Astrocyte (in vitro differentiated cells and primary cell): Measurements from ENCODE around the gene WBP1L. TPM values are rescaled to one million over a fixed set of nuclear protein-coding genes. Genes with fewer than 3 reads are reported as not detected.

ENCODE experiments used
- DNase-seq: peaks from one replicate; pipeline ENCODE4 v3.0.0-alpha.2; 2010; ENCODE audit warnings: low read depth
- FAIRE-seq: peaks from 2 replicates; lab custom pipeline; 2011; peaks lifted over from hg19 to GRCh38; lab: Jason Lieb, UNC
- H2AFZ ChIP-seq: 2 replicates; pipeline ENCODE4 v1.6.0; 2012; ENCODE audit warnings: low read depth, low read length, inconsistent platforms
- H3K27ac ChIP-seq: 2 replicates; pipeline ENCODE4 v1.5.1; 2011; ENCODE audit warnings: low read depth, low read length, inconsistent platforms
- H3K27me3 ChIP-seq: 2 replicates; pipeline ENCODE4 v1.6.0; 2011; ENCODE audit warnings: low read length, inconsistent platforms; ENCODE audit not compliant: insufficient read depth
- H3K36me3 ChIP-seq: 2 replicates; pipeline ENCODE4 v1.5.1; 2011; ENCODE audit warnings: low read length, inconsistent platforms; ENCODE audit not compliant: insufficient read depth
- H3K4me1 ChIP-seq: 2 replicates; pipeline ENCODE4 v1.5.1; 2011; ENCODE audit warnings: low read length, inconsistent platforms; ENCODE audit not compliant: insufficient read depth
- H3K4me2 ChIP-seq: 2 replicates; pipeline ENCODE4 v1.6.0; 2012; ENCODE audit warnings: low read length, inconsistent platforms
- H3K4me3 ChIP-seq: 2 replicates; pipeline ENCODE4 v1.5.1; 2011; ENCODE audit warnings: low read depth, mild to moderate bottlenecking, low read length, inconsistent platforms; ENCODE audit not compliant: insufficient read depth
- H3K79me2 ChIP-seq: 2 replicates; pipeline ENCODE4 v1.6.0; 2012; ENCODE audit warnings: mild to moderate bottlenecking, low read length, inconsistent platforms; ENCODE audit not compliant: insufficient read depth
- H3K9ac ChIP-seq: 2 replicates; pipeline ENCODE4 v1.6.0; 2012; ENCODE audit warnings: mild to moderate bottlenecking, low read length, inconsistent platforms
- H3K9me3 ChIP-seq: 2 replicates; pipeline ENCODE4 v1.5.1; 2012; ENCODE audit warnings: low read depth, mild to moderate bottlenecking, low read length, inconsistent platforms; ENCODE audit not compliant: insufficient read depth
- H4K20me1 ChIP-seq: 2 replicates; pipeline ENCODE4 v1.6.0; 2012; ENCODE audit warnings: low read length, inconsistent platforms; ENCODE audit not compliant: insufficient read depth
- H3K27ac Mint-ChIP-seq: one replicate; pipeline ENCODE4 v1.8.0; 2021; ENCODE audit warnings: mild to moderate bottlenecking, mixed read lengths; ENCODE audit not compliant: unreplicated experiment
- H3K27me3 Mint-ChIP-seq: one replicate; pipeline ENCODE4 v1.8.0; 2021; ENCODE audit warnings: low read depth, mixed read lengths; ENCODE audit not compliant: unreplicated experiment
- H3K36me3 Mint-ChIP-seq: one replicate; pipeline ENCODE4 v1.8.0; 2021; ENCODE audit warnings: low read depth, mixed read lengths; ENCODE audit not compliant: unreplicated experiment
- H3K4me1 Mint-ChIP-seq: one replicate; pipeline ENCODE4 v1.8.0; 2021; ENCODE audit warnings: low read depth, mixed read lengths; ENCODE audit not compliant: unreplicated experiment
- H3K4me3 Mint-ChIP-seq: one replicate; pipeline ENCODE4 v1.8.0; 2021; ENCODE audit warnings: mild to moderate bottlenecking, moderate library complexity, mixed read lengths; ENCODE audit not compliant: unreplicated experiment
- H3K9me3 Mint-ChIP-seq: one replicate; pipeline ENCODE4 v1.8.0; 2021; ENCODE audit warnings: mild to moderate bottlenecking, mixed read lengths; ENCODE audit not compliant: unreplicated experiment
- CTCF ChIP-seq: IDR thresholded peaks from 2 replicates; pipeline ENCODE4 v1.5.1; 2011; ENCODE audit warnings: low read depth, mild to moderate bottlenecking, inconsistent platforms, low read length, moderate library complexity; ENCODE audit not compliant: insufficient read depth
- EZH2 ChIP-seq: IDR thresholded peaks from 2 replicates; pipeline ENCODE4 v1.6.1; 2012; ENCODE audit warnings: mild to moderate bottlenecking, low read length, inconsistent platforms; ENCODE audit not compliant: insufficient read depth
- total RNA-seq: library from RNA; stranded (reverse); gene quantifications from 2 replicates; pipeline ENCODE4 v1.2.1, GENCODE V29; 2021

WBP1L gene
- total RNA-seq, 1 donor from 2014 or later, result 73.6 TPM

GRCh38 chr10:102775935-102776669 is 32.4 kb downstream of the WBP1L start:
- Histone ChIP-seq H3K4me1 (peaks cover 70% of the 10 kb centered on the region), H3K9me3 (no peaks in the 10 kb centered on the region), H3K4me2 (peak overlapping the region; percentile 91), H3K9ac (peak overlapping the region; percentile 93), H3K4me3 (peak overlapping the region; percentile 66), H3K27ac (peak overlapping the region; percentile 97), H3K36me3 (no peaks in the 10 kb centered on the region), H2AFZ (no peak overlapping the region), H3K27me3 (no peaks in the 10 kb centered on the region), H3K79me2 (peaks cover 61% of the 10 kb centered on the region), H4K20me1 (peaks cover 21% of the 10 kb centered on the region)
- peaks cover 2% of the 10 kb centered on the region for H3K36me3 Mint-ChIP-seq
- peak overlapping the region; percentile 96 for H3K27ac Mint-ChIP-seq
- H3K4me1 Mint-ChIP-seq, result peaks cover 61% of the 10 kb centered on the region
- DNase-seq, result peak; percentile 93
- peak overlapping the region; percentile 85 for H3K4me3 Mint-ChIP-seq
- no peaks in the 10 kb centered on the region for H3K27me3 Mint-ChIP-seq
- TF ChIP-seq CTCF (no peak), EZH2 (no peak)
- no peaks in the 10 kb centered on the region for H3K9me3 Mint-ChIP-seq
- FAIRE-seq, result peak; percentile 20

- Histone ChIP-seq H3K4me2 (peak overlapping the region; percentile 91), H3K9me3 (no peaks in the 10 kb centered on the region), H3K9ac (peak overlapping the region; percentile 93), H3K36me3 (no peaks in the 10 kb centered on the region), H3K27ac (peak overlapping the region; percentile 97), H4K20me1 (peaks cover 29% of the 10 kb centered on the region), H2AFZ (no peak overlapping the region), H3K4me3 (peak overlapping the region; percentile 66), H3K27me3 (no peaks in the 10 kb centered on the region), H3K79me2 (peaks cover 66% of the 10 kb centered on the region), H3K4me1 (peaks cover 78% of the 10 kb centered on the region)
- Mint-ChIP-seq H3K4me1 (peaks cover 64% of the 10 kb centered on the region), H3K27ac (peak overlapping the region; percentile 96), H3K36me3 (peaks cover 2% of the 10 kb centered on the region), H3K4me3 (peak overlapping the region; percentile 85), H3K9me3 (no peaks in the 10 kb centered on the region), H3K27me3 (no peaks in the 10 kb centered on the region)
- FAIRE-seq (peak; percentile 97), DNase-seq (peak; percentile 99)
- TF ChIP-seq EZH2 (no peak), CTCF (no peak)
These were observed 33.2 kb downstream of the WBP1L start for GRCh38 chr10:102776779-102777456.
